HG03039 (cell line): ENCODE data around the gene RND1.
"Not testable (repeated sequence)": the region's sequence is repeated elsewhere in the genome, so short reads cannot be mapped to it uniquely, and the experiment has no call there.

ENCODE experiments used
- ATAC-seq: cut with Tn5 transposase; IDR thresholded peaks from one replicate; pipeline ENCODE4 v1.9.1; 2021; ENCODE audit warnings: mild to moderate bottlenecking, moderate library complexity; ENCODE audit not compliant: unreplicated experiment

RND1 gene

DNA sequence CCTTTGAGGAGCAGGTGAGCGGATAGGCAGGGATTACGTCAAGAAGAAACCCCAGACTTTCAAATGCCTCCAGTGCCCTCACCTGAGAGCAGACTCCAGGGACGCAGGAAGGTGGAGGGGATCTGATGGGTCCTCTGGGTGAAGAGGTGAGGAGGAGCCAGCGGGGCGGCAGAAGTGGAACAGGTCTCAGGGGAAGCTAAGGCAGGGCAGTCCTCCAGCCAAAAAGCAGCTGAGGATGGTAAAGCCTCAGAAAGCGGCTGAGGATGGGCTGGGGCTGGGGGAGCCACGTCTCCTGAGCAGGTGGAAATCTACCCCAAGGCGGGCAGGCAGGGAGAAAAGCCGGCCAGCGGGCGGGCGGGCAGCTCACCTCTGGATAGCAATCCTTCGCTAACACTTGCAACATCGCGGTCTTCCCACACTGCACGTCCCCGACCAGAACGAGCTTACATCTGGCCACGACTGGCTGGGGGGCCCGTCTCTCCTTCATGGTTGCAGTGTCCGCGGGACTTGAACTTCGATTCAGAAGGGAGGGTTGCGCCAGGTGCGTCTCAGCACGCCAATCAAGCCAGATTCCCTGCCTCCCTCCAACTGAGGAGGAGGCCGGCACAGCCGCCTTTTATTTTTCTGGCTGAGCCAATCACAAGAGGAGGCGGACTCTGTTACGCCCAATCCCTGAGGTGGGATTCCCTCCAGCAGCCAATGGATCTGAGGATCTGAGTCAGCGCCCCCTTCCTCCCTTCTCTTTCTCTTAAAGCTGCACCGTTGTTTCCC, at the start of gene RND1:
TSS of gene RND1 (minus strand) at position 590 of the 771 bp plus-strand sequence. CDS start at position 487, 103 bp downstream.
- peak; percentile 88 for ATAC-seq

DNA sequence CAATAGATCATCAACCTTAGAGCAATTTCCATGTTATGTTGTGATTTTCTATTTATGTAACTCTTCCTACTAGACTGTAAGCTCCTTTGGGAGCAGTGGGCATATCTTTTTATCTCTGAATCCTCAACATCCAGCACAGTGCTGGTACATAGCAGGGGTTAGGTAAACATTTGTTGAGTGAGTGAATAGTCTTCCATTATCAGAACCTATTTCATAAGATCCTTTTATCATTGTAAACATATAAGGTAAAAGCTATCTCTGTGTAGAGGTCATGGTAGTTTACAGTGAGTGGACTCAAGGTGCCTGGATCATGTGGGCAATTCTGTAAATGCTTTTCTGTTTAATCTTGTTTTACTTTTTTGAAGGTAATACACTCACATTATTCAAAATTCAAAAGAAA, 44.5 kb upstream of the RND1 start:
- no peak for ATAC-seq

DNA sequence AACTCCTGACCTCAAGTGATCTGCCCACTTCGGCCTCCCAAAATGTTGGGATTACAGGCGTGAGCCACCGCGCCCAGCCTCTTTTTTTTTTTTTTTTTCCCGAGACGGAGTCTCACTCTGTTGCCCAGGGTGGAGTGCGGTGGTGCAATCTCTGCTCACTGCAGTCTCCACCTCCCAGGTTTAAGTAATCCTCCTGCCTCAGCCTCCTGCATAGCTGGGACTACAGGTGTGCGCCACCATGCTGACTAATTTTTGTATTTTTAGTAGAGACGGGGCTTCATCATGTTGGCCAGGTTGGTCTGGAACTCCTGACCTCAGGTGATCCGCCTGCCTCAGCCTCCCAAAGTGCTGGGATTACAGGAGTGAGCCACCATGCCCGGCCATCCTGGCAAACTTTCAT, 44.0 kb upstream of the RND1 start:
- not testable (repeated sequence) for ATAC-seq

DNA sequence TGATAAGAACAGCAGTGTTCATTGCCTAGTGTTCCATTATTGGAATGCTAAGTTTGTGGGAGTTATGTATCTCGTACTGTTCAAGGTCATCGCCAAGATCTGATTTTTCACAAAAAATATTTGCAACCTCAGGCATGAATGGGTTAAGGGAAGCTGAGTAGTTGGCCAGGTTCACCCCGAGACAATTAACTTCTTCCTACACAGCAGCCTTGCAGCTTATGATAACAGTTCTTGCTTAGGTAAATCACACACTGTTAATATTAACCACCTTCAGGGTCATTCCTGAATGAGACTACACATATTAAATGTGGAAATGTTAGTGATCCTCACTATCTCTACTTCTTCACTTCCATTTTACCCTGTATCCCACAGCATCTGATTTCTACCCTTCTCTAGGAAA, 41.6 kb upstream of the RND1 start:
- ATAC-seq: no peak

DNA sequence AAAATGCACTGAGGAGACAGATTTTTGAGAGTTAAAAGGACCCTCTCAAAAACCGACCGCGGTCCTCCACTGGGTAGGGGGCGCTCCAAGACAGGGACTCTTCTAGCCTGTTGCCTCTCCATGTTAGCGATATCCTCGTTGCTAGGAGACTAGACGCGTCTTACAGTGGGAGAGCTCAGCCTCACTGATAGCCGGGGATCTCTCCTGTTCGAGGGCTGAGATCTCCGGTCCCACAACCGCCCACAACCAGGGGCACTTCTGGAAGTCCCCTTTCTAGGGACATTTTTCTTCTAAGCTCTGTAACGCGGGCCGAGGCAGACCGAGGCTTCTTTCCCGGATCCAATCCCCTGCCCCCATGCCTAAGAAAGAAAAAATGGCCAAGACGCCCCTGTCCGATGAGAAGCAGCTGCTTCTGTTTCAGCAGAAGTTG, 38.3 kb upstream of the RND1 start:
- ATAC-seq: peak; percentile 65

DNA sequence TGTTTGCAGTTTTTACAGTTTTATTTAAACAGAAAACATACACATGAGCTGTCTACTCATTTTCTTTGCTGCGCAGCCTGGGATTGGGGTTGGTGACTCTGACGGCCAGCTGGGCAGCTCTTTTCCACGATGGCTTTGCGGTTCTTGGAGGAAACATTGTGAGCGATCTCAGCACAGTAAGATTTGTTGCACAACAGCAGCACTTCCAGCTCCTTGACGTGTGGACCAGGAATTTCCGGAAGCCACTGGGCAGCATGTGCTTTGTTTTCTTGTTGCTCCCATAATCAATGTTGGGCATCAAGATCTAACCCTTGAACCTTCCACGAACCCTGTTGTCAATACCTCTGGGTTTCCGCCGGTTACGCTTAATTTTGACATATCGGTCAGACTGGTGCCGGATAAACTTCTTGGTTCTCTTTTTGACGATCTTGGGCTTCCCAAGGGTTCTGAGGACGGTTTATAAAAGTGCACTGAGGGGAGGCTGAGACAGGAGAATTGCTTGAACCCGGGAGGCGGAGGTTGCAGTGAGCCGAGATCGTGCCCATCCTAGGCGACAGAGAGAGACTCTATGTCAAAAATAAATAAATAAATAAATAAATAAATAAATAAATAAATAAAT, 37.8 kb upstream of the RND1 start:
- ATAC-seq: no peak

DNA sequence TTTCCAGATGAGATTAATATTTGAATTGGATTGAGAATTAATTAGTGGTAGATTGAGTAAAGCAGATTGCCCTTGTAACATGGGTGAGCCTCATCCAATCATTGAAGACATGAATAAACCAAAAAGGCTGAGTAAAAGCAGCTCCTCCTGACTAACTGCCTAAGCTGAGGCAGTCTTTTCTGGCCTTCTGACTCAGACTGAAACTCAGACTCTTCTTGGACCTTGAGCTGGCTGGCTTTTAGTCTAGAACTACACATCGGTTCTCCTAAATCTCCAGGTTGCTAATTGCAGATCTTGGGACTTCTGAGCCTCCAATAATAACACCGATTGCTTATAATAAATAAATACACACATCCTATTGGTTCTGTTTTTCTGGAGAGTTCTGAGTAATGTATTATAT, 35.6 kb upstream of the RND1 start:
- no peak for ATAC-seq

DNA sequence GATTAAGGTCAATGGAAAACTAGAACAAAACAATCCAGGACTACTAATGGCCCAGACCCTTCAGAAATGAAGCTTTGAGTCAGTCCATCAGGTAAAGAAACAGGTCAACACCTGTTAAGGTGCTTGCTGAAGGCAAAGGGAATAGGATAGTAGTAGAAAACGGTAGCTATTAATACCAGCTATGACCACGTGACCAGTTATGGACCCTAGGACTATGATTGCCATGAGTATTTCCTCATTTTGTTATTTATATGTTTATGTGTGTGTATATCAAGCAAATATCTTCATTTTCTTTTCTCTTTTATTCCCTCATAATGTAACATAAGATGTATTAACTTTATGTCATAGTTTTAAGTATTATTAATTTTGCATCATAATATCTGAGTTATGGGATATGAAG, 34.0 kb upstream of the RND1 start:
- no peak for ATAC-seq

DNA sequence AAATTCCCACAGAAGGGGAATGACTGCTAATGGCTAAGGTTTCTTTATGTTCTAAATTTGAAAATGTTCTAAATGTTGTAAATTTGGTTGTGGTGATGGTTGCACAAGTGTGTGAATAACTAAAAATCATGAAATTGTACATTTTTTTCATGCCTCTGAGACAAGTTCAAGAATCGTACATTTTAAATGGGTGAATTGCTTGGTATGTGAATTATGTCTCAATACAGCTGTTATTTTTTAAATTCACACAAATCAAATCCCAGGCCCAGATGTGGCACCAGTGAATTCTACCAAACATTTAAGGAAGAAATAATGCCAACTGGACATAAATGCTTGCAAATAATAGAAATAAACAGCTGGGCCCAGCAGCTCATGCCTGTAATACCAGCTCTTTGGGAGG, 28.6 kb upstream of the RND1 start:
- ATAC-seq: no peak

DNA sequence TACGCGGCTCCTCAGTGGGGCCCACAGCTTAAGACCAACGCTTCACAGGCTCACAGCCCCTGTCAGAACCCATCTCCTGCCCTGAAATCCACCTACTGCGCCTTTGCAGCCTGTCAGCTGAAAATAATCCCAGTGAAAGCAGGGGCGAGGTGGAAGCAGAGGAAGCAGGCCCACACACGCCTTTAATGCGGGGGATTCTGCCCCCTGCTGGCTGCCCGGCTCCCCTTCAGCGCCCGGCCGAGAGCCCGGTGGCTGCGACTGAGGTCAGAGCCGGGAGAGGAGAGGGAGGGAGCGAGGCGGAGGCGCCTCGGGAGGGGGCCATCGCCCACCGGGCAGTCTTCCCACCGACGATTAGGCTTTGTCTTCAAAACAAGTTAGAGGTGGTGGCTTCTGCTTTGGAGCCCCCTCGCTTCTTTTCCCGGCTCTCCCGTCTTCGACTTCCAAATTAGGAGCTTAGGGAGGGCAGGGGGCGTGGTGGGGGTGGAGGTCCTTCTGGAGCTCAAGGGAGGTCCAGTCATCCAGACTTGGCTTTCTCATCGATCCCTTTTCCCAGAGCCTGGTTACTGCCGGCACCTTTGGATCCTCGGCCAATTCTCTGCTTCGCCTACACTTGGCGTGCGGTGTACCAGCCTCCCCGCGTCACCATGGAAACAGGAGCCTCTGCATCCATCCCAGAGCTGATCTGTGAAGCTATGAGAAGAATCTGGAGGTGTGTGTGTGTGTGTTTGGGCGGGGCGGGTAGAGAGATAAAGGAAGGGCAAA, 25.2 kb upstream of the RND1 start:
- ATAC-seq: peak; percentile 62

DNA sequence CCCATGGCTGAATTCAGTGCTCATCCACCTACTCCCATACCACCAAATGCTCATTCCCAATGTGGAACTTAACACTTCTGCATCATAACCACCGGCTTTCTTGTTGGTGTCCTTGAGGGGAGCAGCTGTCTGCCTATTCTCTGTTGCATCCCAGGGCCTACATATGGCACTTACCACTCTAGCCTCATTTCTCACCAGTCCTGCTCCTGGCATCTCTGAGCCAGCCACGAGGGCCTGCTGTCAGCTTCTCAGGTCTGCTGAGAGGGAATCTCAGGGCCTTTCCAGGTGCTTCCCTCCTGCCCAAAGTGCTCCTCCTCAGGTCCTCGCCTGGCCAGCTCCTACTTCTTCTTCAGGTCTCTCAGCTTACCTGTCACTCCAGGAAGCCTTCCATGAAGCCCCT, 24.0 kb upstream of the RND1 start:
- ATAC-seq: no peak

DNA sequence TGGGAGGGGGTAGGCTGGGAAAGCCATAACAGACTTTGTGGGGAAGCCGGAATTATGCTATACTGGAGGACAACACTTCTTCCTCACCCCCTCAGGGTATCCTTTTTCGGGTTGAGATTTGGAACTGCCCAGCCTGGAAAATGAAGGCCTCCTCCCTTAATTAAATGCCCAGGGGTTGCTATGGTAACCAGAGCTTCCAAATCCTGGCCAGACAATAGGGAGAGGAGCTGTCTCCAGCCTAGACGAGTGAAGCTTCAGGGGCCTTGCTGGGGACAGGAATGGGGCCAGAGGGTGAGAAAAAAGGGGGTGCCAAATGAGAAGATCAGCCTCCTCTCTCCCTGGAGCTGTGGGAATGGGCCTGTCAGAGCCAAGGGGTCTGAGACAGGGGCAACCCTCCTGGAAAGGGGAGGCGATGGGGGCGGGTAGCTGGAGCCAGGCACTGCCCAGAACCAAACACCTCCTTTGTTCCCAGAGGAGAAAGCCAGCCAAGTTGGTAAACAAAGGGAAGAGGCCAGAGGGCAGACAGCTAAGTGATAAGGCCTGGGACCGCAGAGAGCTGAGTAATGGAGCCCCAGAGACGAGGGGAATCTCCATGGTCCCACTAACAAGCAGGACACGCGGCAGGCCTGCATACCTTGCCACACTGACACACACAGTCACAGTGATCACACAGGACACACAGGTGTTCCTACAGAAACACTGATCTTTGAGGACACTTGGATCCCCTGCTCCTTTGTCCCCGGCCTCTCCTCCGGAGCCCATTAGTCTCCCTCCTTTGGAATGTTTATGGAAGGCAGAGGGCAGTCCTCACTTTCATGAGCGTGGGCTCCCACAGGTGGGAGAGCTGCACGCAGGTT, 17.9 kb upstream of the RND1 start:
- no peak for ATAC-seq

DNA sequence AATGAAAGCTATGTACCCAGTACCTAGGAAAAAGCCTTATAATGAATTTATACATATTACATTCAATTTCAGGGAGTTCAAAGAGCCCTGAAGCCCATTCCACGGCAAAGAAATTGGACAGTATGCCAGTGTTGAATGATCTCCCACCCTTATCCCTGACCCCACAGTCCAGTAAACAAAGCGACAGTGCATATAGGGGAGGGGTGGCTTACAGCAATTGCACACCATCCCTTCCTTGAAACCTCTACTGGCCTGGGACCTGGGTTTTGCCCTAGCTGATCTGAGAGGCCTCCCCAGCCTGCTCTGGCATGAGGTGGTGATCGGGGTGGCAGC, 17.3 kb upstream of the RND1 start:
- no peak for ATAC-seq

DNA sequence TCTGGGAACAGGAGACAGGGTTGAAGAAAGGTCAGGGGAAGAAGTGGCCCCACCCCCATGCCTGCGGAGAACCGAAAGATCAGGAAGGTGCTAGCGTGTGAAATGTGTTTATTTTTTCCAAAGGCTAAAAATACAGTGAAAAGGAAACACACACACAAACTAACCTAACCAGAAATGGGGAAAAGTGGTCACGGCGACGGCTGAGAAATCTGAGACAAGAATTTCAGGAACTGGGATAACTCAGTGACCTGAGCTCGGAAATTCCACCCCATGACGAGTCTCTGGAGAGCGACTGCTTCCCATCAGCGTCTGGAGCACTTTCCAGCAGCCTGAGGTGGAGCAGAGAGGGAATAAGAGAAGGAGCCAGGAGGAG, 16.6 kb upstream of the RND1 start:
- no peak for ATAC-seq

DNA sequence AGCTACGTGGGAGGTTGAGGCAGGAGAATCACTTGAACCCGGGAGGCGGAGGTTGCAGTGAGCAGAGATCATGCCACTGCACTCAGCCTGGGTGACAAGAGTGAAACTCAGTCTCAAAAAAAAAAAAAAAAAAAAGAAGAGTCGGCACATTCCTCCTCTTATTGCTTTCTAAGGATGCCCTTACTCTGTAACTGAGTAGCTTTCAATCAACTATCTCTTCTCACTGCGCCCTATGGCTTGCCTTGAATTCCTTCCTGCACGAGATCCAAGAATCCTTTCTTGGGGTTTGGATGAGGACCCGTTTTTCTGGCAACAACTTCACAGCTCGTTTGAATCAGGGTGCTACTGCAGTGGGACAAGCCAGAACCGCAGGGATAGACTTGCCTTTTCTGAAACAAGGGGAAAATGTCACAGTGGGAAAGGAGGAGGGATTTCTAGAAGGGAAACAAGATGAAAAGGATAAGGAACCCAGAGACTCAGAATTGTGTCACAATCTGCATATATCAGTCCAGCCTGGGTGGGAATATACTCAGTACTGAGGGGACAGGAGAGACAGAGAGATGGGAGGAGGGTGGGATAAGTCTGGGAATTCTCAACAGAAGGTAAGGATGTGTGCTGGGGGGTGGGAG, 16.1 kb upstream of the RND1 start:
- no peak for ATAC-seq

DNA sequence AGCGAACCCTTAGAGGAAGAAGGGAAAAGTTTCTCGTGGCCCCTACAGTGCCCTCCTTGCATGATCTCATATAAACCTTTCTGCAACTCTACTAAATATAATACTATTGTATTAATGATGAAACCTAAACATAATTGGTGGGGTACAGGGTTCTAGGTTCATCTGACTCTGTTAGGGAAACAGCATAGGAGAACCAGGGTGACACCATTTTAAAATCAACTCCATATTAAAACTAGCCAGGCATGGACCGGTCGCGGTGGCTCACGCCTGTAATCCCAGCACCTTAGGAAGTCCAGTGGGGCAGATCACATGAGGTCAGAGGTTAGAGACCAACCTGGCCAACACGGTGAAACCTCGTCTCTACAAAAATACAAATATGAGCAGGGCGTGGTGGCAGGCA, 15.0 kb upstream of the RND1 start:
- no peak for ATAC-seq

DNA sequence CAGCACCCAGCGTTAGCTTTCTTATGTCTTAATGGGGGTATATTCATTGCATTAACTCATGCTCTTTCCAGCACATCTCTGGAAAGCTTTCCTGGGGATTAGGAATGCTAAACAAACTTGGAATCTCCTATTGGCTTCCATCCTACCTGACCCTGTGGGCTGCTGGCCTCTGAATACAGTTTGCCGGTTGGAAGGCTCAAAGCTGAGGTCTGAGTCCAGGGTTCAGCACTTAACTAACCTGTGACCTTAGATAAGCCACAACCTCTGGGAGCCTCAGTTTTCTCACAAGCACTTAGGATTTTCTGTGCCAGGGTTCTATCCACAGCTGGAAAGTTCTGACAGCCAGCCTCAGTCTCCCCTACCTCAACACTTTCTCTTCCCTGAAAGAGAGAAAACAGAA, 12.9 kb upstream of the RND1 start:
- ATAC-seq: no peak

DNA sequence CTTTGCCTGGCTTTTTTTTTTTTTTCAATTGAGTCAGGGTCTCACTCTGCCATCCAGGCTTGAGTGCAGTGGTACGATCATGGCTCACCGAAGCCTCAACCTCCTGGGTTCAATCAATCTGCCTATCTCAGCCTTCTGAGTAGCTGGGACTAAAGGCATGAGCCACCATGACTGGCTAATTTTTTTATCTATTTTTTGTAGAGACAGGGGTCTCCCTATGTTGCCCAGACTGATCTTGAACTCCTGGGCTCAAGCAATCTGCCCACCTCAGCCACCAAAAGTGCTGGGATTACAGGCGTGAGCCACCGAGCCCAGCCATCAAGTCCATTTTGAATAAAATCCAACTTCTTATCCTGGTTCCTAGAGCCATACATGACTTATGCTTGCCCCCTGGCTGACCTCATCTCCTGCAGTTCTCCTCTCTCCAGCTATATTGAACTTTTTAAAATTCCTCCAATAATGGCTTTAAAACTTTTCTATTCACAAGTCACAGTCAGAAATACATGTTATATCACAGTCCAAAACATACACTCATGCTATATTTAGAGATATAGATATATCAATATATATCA, 10.4 kb upstream of the RND1 start:
- no peak for ATAC-seq

DNA sequence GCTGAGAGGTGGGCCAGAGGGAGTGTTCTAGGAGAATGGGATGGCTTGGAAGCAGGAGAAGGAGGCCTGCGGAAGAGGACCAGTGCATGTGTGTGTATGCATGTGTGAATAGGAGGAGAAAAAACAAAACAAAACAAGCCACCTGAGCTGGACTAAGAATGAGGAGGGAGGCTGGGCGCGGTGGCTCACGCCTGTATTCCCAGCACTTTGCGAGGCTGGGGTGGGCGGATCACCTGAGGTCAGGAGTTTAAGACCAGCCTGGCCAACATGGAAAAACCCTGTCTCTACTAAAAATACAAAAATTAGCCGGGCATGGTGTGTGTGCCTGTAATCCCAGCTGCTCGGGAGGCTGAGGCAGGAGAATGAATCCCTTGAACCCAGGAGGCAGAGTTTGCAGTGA, 7.9 kb upstream of the RND1 start:
- ATAC-seq: not testable (repeated sequence)

DNA sequence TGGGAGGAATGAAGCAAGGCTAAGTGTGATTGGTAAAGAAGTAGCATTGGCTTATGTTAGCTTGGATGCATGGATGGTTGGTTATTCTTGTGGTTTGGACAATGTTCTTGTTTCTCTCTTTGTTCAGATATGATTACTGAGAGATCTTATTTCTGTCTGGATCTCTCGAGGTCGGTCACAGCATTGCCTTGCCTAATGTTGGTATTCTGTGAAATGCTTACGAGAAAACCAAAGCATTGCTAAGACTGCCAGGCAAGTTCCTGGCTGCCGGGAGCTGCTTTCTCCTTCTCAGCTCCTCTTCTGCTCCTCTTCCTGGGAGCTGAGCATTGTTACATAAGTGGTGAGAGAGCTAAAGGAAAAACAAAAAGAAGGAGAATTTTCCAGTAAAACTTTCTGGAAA, 7.4 kb upstream of the RND1 start:
- no peak for ATAC-seq
